GM12878 (cell line): ENCODE results near the gene CSRP2. TPM values are rescaled to one million over a fixed set of nuclear protein-coding genes. Genes with fewer than 3 reads are reported as not detected.

Source experiments
- ATAC-seq: fragments of 200-7000 bp; cut with Tn5 transposase; 3 replicates; pipeline ENCODE4 v1.9.1; 2020; ENCODE audit warnings: mild to moderate bottlenecking, moderate library complexity
- BruUV-seq: library from RNA; stranded (reverse); fragments of 400-500 nt; replicated peaks from 2 replicates; lab custom pipeline; 2021; lab: Mats Ljungman, UMichigan
- CTCF ChIA-PET: fragments of 300-600 bp; sonication (Branson Sonifier 250); formaldehyde crosslinking; extraction: SDS; loops from one replicate; lab custom pipeline; 2021; ENCODE audit warnings: inconsistent platforms; lab: Yijun Ruan, JAX
- POLR2A ChIA-PET: fragments of 350-600 bp; formaldehyde crosslinking; extraction: SDS; loops from one replicate; lab custom pipeline; 2021; ENCODE audit warnings: inconsistent platforms; lab: Charles Lee
- RAD21 ChIA-PET: fragments of 300-600 bp; sonication (Branson Sonifier 250); formaldehyde crosslinking; loops from one replicate; lab custom pipeline; 2023; ENCODE audit warnings: antibody characterized with exemption; ENCODE audit not compliant: unreplicated experiment; lab: Charles Lee
- SMC1A ChIA-PET: fragments of 300-600 bp; sonication (Branson Sonifier 250); formaldehyde crosslinking; loops from one replicate; lab custom pipeline; 2023; ENCODE audit not compliant: unreplicated experiment, uncharacterized antibody; lab: Charles Lee
- DNase-seq: peaks from one replicate; pipeline ENCODE4 v3.0.0-alpha.2; 2011; ENCODE audit warnings: low read depth, low spot score
- FAIRE-seq: peaks from 3 replicates; lab custom pipeline; 2011; peaks lifted over from hg19 to GRCh38; lab: Jason Lieb, UNC
- H2AFZ ChIP-seq: 2 replicates; pipeline ENCODE4 v1.6.0; 2011; ENCODE audit warnings: low read depth, low read length, control low read depth; ENCODE audit not compliant: control insufficient read depth
- H3K27ac ChIP-seq: 2 replicates; pipeline ENCODE4 v1.5.1; 2011; ENCODE audit warnings: control low read depth; ENCODE audit not compliant: control insufficient read depth, insufficient read depth
- H3K27me3 ChIP-seq, 2 experiments: replicated peaks in 1 of 2; 2 replicates each; pipeline versions ENCODE4 v1.6.0 to v1.6.1; 2011; ENCODE audit warnings: low read length in 1 of 2; ENCODE audit not compliant: control insufficient read depth in 2 of 2, insufficient read depth in 2 of 2
- H3K36me3 ChIP-seq, 2 experiments: 2 replicates each; pipeline ENCODE4 v1.5.1; 2011; ENCODE audit warnings: low read length in 1 of 2; ENCODE audit not compliant: control insufficient read depth in 2 of 2, insufficient read depth in 2 of 2
- H3K4me1 ChIP-seq: 2 replicates; pipeline ENCODE4 v1.6.1; 2011; ENCODE audit warnings: mild to moderate bottlenecking, low read length, moderate library complexity, mixed read lengths; ENCODE audit not compliant: control insufficient read depth, insufficient read depth
- H3K4me2 ChIP-seq: 2 replicates; pipeline ENCODE4 v1.6.0; 2011; ENCODE audit warnings: control low read depth; ENCODE audit not compliant: control insufficient read depth, insufficient read depth
- H3K4me3 ChIP-seq: fragments of 200-600 bp; sonication (generic); 2 replicates; pipeline ENCODE4 v1.5.1; 2016
- H3K79me2 ChIP-seq: 2 replicates; pipeline ENCODE4 v1.6.0; 2011; ENCODE audit warnings: low read length; ENCODE audit not compliant: control insufficient read depth, insufficient read depth
- H3K9ac ChIP-seq: 2 replicates; pipeline ENCODE4 v1.8.0; 2011; ENCODE audit warnings: low read length, control low read depth, mixed read lengths; ENCODE audit not compliant: control insufficient read depth, insufficient read depth
- H3K9me3 ChIP-seq: replicated peaks from 3 replicates; pipeline ENCODE4 v1.5.1; 2011; ENCODE audit warnings: mild to moderate bottlenecking, low read length; ENCODE audit not compliant: control insufficient read depth, insufficient read depth
- H4K20me1 ChIP-seq: 2 replicates; pipeline ENCODE4 v1.6.0; 2011; ENCODE audit not compliant: control insufficient read depth, insufficient read depth
- BCLAF1 ChIP-seq: fragments of 450-650 bp; IDR thresholded peaks from 2 replicates; pipeline ENCODE4 v1.6.1; 2017; ENCODE audit warnings: antibody characterized with exemption, mild to moderate bottlenecking, moderate library complexity
- CREM ChIP-seq: IDR thresholded peaks from 2 replicates; pipeline ENCODE4 v1.6.1; 2014; ENCODE audit warnings: antibody characterized with exemption, low read depth
- EED ChIP-seq: sonication (generic); IDR thresholded peaks from 2 replicates; pipeline ENCODE4 v1.6.1; 2016; ENCODE audit warnings: antibody characterized with exemption, low read depth
- ETV6 ChIP-seq, 2 experiments: fragments of 450-650 bp in 1 of 2; IDR thresholded peaks in 1 of 2; conservative IDR thresholded peaks in 1 of 2; 2 replicates each; pipeline ENCODE4 v1.6.1; 2014; ENCODE audit warnings: antibody characterized with exemption in 1 of 2, borderline replicate concordance in 1 of 2, low read depth in 1 of 2, mild to moderate bottlenecking in 1 of 2, moderate library complexity in 1 of 2
- HDGF ChIP-seq: fragments of 450-650 bp; IDR thresholded peaks from 2 replicates; pipeline ENCODE4 v1.6.1; 2016; ENCODE audit warnings: antibody characterized with exemption
- MTA2 ChIP-seq: fragments of 450-650 bp; IDR thresholded peaks from 2 replicates; pipeline ENCODE4 v1.6.1; 2016; ENCODE audit warnings: low read depth, mild to moderate bottlenecking, moderate library complexity
- NR2C2 ChIP-seq: IDR thresholded peaks from 2 replicates; pipeline ENCODE4 v1.6.1; 2011; ENCODE audit warnings: borderline replicate concordance, low read depth; ENCODE audit not compliant: control insufficient read depth, insufficient read length
- NR2F1 ChIP-seq: fragments of 450-650 bp; conservative IDR thresholded peaks from 2 replicates; pipeline ENCODE4 v1.6.1; 2017; ENCODE audit warnings: mild to moderate bottlenecking
- POLR2A ChIP-seq: IDR thresholded peaks from 2 replicates; pipeline ENCODE4 v1.6.1; 2011; ENCODE audit warnings: low read depth, mild to moderate bottlenecking, low read length
- RAD51 ChIP-seq: fragments of 450-650 bp; IDR thresholded peaks from 2 replicates; pipeline ENCODE4 v1.6.1; 2016; ENCODE audit warnings: moderate library complexity, mild to moderate bottlenecking, inconsistent platforms
- SUZ12 ChIP-seq: fragments of 200-600 bp; sonication (generic); IDR thresholded peaks from one replicate; pipeline ENCODE4 v1.6.1; 2018; ENCODE audit warnings: antibody characterized with exemption, mild to moderate bottlenecking; ENCODE audit not compliant: unreplicated experiment
- USF1 ChIP-seq: IDR thresholded peaks from 2 replicates; pipeline ENCODE4 v1.6.1; 2011; ENCODE audit warnings: borderline replicate concordance, low read depth, mild to moderate bottlenecking, moderate library complexity, mixed read lengths, low read length; ENCODE audit not compliant: insufficient read depth; ENCODE audit errors: extremely low read length
- WGBS: methylation state at CpG from one replicate; pipeline ENCODE4 v1.1.6; 2016; ENCODE audit warnings: low lambda C conversion rate; ENCODE audit not compliant: insufficient replicate concordance, insufficient coverage; ENCODE audit errors: missing lambda C conversion rate; 5-methylcytosine and 5-hydroxymethylcytosine counted together
- in situ Hi-C: fragments of 300-500 bp; cut with MboI; formaldehyde crosslinking; loops from 9 replicates; pipeline ENCODE4 v1.14.3; 2018; ENCODE audit warnings: mixed read lengths
- intact Hi-C: fragments of 100-400 bp; cut with micrococcal nuclease; formaldehyde crosslinking; loops from one replicate; pipeline ENCODE4 v1.14.2; 2022; ENCODE audit not compliant: unreplicated experiment
- polyA plus RNA-seq, 11 experiments: library from polyadenylated mRNA; depleted of rRNA in 4 of 11; unstranded in 6 of 11; stranded (reverse) in 5 of 11; fragments of >200 nt; fragmentation: Nextera tagmentation in 4 of 11; fragmentation: Illumina TruSeq in 1 of 11; extraction: Ambion mirVana in 4 of 11; extraction: Trizol in 1 of 11; gene quantifications; 1 replicate in 1 of 11; 2 replicates in 10 of 11; pipeline versions ENCODE4 v1.2.1 to v1.2.3, GENCODE V29; 2011 to 2016; ENCODE audit warnings: inconsistent platforms in 2 of 11, missing spikeins in 2 of 11, low read depth in 1 of 11
- total RNA-seq, 4 experiments: library from RNA; depleted of rRNA in 3 of 4; stranded (reverse); fragments of >200 nt in 3 of 4; fragmentation: Illumina TruSeq in 1 of 4; extraction: Trizol in 1 of 4; gene quantifications; 2 replicates each; pipeline versions ENCODE4 v1.2.1 to v1.2.3, GENCODE V29; 2013 to 2021
- TF ChIP-seq, protein P1 (sequence below): fragments of 450-650 bp; IDR thresholded peaks from 2 replicates; pipeline ENCODE4 v1.6.1; 2017; ENCODE audit warnings: mild to moderate bottlenecking, low read depth, inconsistent platforms; ENCODE audit not compliant: poor library complexity, severe bottlenecking
- TF ChIP-seq, protein P2 (sequence below): fragments of 450-650 bp; IDR thresholded peaks from 2 replicates; pipeline ENCODE4 v1.6.1; 2018; ENCODE audit warnings: borderline replicate concordance, mild to moderate bottlenecking; ENCODE audit not compliant: partially characterized antibody

The CSRP2 gene
- total and polyA plus RNA-seq, 10 of the 15 experiments (the other 5 are each of a cell fraction or from before 2014, with no cell fraction given) = 0.08 to 1.6 (median 0.52) TPM

- FAIRE-seq (no peak), DNase-seq (no peak), ATAC-seq (no peak)
- H3K4me1 ChIP-seq = no peaks in the 10 kb centered on the region
- no peaks in the 10 kb centered on the region for H3K9me3 ChIP-seq
- no peak overlapping the region for H3K9ac ChIP-seq
- H3K36me3 ChIP-seq = no peaks in the 10 kb centered on the region
- H3K4me2 ChIP-seq = no peak overlapping the region
- no TSS peak for BruUV-seq
- in situ Hi-C loops = no loop called here
- RAD21 ChIA-PET = no interaction called here
- SMC1A ChIA-PET = interaction anchor here (0.6 kb wide), 1 partner anchor 315 kb away, joined by 3 read pairs; the partner anchor contains the start of gene OSBPL8
- H4K20me1 ChIP-seq = no peaks in the 10 kb centered on the region
- POLR2A ChIA-PET = no interaction called here
- no peak overlapping the region for H2AFZ ChIP-seq
- no peaks in the 10 kb centered on the region for H3K79me2 ChIP-seq
- no peak for TF ChIP-seq CREM
- no peak for TF ChIP-seq SUZ12
- TF ChIP-seq, protein P1, sequence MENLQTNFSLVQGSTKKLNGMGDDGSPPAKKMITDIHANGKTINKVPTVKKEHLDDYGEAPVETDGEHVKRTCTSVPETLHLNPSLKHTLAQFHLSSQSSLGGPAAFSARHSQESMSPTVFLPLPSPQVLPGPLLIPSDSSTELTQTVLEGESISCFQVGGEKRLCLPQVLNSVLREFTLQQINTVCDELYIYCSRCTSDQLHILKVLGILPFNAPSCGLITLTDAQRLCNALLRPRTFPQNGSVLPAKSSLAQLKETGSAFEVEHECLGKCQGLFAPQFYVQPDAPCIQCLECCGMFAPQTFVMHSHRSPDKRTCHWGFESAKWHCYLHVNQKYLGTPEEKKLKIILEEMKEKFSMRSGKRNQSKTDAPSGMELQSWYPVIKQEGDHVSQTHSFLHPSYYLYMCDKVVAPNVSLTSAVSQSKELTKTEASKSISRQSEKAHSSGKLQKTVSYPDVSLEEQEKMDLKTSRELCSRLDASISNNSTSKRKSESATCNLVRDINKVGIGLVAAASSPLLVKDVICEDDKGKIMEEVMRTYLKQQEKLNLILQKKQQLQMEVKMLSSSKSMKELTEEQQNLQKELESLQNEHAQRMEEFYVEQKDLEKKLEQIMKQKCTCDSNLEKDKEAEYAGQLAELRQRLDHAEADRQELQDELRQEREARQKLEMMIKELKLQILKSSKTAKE = no peak
- TF ChIP-seq, protein P2, sequence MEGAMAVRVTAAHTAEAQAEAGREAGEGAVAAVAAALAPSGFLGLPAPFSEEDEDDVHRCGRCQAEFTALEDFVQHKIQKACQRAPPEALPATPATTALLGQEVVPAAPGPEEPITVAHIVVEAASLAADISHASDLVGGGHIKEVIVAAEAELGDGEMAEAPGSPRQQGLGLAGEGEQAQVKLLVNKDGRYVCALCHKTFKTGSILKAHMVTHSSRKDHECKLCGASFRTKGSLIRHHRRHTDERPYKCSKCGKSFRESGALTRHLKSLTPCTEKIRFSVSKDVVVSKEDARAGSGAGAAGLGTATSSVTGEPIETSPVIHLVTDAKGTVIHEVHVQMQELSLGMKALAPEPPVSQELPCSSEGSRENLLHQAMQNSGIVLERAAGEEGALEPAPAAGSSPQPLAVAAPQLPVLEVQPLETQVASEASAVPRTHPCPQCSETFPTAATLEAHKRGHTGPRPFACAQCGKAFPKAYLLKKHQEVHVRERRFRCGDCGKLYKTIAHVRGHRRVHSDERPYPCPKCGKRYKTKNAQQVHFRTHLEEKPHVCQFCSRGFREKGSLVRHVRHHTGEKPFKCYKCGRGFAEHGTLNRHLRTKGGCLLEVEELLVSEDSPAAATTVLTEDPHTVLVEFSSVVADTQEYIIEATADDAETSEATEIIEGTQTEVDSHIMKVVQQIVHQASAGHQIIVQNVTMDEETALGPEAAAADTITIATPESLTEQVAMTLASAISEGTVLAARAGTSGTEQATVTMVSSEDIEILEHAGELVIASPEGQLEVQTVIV = no peak
- TF ChIP-seq BCLAF1 = no peak
- TF ChIP-seq ETV6 (conservative IDR thresholded peaks at IDR 0.05 in 1 of 2, IDR thresholded peaks at IDR 0.05 in 1 of 2; ENCODE audit: borderline replicate concordance in 1 of 2, low read depth in 1 of 2) = no peak
- no peak for TF ChIP-seq USF1
- no peak for TF ChIP-seq EED
- TF ChIP-seq RAD51 = no peak
- TF ChIP-seq HDGF = no peak
- no peak for TF ChIP-seq NR2C2
- no peak for TF ChIP-seq MTA2
- no peak for TF ChIP-seq POLR2A
- no peak for TF ChIP-seq NR2F1
- H3K27ac ChIP-seq = no peak overlapping the region
- CTCF ChIA-PET = interaction anchor here (1.5 kb wide), 1 partner anchor 137 kb away, joined by 6 read pairs; no protein-coding TSS in a partner anchor
- WGBS = 70% methylated on average over 3 of the region's 3 CpGs
- H3K4me3 ChIP-seq = no peak overlapping the region
- intact Hi-C loops = no loop called here
- peaks cover 0 to 7% of the 10 kb centered on the region in 2 experiments; a peak in 2 of 4 replicates for H3K27me3 ChIP-seq
Measured at GRCh38 chr12:76874027-76874426, 4.8 kb downstream of the CSRP2 start.
